GM23338 (cell line): Measurements from ENCODE around the gene TGIF2.

ENCODE experiments used
- CTCF ChIP-seq, 2 experiments: fragments of 200-600 bp in 1 of 2; sonication (generic) in 1 of 2; conservative IDR thresholded peaks; 2 replicates each; pipeline versions ENCODE4 v1.5.1 to v1.6.1; 2016 to 2017; ENCODE audit warnings: antibody characterized with exemption in 2 of 2, low read depth in 2 of 2, mild to moderate bottlenecking in 2 of 2, moderate library complexity in 1 of 2
- EZH2 ChIP-seq: fragments of 200-600 bp; sonication (generic); IDR thresholded peaks from one replicate; pipeline ENCODE4 v1.8.0; 2017; ENCODE audit warnings: antibody characterized with exemption, mild to moderate bottlenecking, low read depth; ENCODE audit not compliant: unreplicated experiment
- EZH2phosphoT487 ChIP-seq: fragments of 200-600 bp; sonication (generic); IDR thresholded peaks from one replicate; pipeline ENCODE4 v1.8.1; 2018; ENCODE audit warnings: antibody characterized with exemption; ENCODE audit not compliant: unreplicated experiment
- ZNF331 ChIP-seq: fragments of 250-450 bp; sonication (Bioruptor Pico); IDR thresholded peaks from 2 replicates; pipeline ENCODE4 v1.5.0; 2020; ENCODE audit warnings: low read depth, mild to moderate bottlenecking, moderate library complexity

GRCh38 chr20:36632147-36632486, 58.7 kb downstream of the TGIF2 start:
- TF ChIP-seq EZH2 (no peak), ZNF331 (CRISPR knock-in tag) (no peak), CTCF (conservative IDR thresholded peaks at IDR 0.05; ENCODE audit: low read depth in 2 of 2) (no peak), EZH2phosphoT487 (no peak)
